Uterus (tissue), 2 donors: ENCODE measurements around the gene OBI1.

Source experiments
- POLR2A ChIP-seq, 2 donors: fragments of 450-650 bp; IDR thresholded peaks; one replicate each; pipeline ENCODE4 v1.6.1; 2016; ENCODE audit warnings: antibody characterized with exemption in 2 of 2, mild to moderate bottlenecking in 1 of 2, moderate library complexity in 1 of 2
- TF ChIP-seq, protein P1 (sequence below), 4 experiments: fragments of 200-600 bp in 2 of 4; fragments of 450-650 bp in 2 of 4; sonication (generic) in 2 of 4; IDR thresholded peaks; one replicate each; pipeline ENCODE4 v1.5.1; 2016 to 2019; ENCODE audit warnings: antibody characterized with exemption in 4 of 4, mild to moderate bottlenecking in 2 of 4, moderate library complexity in 1 of 4

DNA sequence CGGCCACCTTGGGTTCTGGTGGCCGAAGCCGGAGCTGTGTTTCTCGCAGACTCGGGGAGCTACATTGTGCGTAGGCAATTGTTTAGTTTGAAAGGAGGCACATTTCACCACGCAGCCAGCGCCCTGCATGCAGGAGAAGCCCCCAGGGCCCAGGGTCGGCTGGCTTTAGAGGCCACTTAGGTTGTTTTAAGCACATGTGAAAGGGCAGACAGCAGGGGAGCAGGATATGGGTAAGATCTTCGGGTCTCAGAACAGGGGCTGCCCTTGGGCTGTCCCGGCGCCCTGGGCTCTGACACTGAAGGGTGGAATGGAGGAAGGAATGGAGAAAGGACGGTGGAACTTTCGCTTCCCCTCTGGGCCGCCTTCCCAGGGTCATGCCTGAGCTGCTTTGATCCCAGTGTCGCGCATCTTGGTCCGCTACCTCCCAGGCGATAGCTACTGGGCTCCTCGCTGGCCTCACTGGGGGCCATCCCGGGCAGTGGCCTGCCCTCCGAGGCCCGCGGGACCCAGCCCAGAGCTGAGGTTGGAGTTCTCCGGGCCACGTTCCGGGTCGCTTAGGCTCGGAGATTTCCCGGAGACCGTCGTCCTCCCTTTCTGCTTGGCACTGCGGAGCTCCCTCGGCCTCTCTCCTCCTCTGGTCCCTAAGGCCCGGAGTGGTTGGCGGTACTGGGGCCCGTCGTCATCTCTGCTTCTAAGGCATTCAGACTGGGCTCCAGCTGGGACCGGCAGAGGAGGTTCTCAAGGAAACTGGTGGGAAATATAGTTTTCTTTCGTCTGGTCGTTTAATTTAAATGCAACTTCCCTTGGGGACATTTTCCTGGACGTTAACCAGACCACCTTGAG is 51.3 kb downstream of the OBI1 start:
- TF ChIP-seq, protein P1, sequence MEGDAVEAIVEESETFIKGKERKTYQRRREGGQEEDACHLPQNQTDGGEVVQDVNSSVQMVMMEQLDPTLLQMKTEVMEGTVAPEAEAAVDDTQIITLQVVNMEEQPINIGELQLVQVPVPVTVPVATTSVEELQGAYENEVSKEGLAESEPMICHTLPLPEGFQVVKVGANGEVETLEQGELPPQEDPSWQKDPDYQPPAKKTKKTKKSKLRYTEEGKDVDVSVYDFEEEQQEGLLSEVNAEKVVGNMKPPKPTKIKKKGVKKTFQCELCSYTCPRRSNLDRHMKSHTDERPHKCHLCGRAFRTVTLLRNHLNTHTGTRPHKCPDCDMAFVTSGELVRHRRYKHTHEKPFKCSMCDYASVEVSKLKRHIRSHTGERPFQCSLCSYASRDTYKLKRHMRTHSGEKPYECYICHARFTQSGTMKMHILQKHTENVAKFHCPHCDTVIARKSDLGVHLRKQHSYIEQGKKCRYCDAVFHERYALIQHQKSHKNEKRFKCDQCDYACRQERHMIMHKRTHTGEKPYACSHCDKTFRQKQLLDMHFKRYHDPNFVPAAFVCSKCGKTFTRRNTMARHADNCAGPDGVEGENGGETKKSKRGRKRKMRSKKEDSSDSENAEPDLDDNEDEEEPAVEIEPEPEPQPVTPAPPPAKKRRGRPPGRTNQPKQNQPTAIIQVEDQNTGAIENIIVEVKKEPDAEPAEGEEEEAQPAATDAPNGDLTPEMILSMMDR (IDR thresholded peaks at IDR 0.05), result no peak
- TF ChIP-seq POLR2A (IDR thresholded peaks at IDR 0.05), result no peak
